ENCODE data around the gene ARID5B. TPM values are rescaled to one million over a fixed set of nuclear protein-coding genes. Genes with fewer than 3 reads are reported as not detected.

ARID5B gene
- total and polyA plus RNA-seq, 2 experiments from 2014 or later, result 1.3 to 1.6 TPM

DNA sequence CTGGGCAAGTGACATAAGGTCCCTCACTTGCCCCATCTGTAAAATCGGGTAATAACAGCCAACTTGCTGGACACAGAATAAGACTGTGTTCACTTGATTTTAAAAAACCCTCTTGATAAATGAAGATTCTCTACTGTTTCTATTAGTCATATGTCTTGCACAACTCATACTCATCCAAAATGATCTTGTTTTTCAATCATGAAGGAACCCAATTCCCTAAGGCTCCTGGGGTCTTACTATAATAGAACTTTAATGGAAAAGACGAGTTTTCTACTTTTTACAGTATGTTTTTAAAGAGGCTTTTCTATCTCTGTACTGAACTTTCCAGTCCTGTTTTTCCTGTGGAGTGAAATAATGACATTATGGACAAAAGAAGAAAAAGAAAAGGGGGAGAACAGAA is 103.8 kb downstream of the ARID5B start:
- Mint-ChIP-seq H3K9me3 (no peaks in the 10 kb centered on the region), H3K36me3 (ENCODE audit: low read depth) (no peaks in the 10 kb centered on the region), H3K4me3 (no peak overlapping the region), H3K27ac (no peak overlapping the region), H3K27me3 (ENCODE audit: insufficient read depth, low read depth, poor library complexity) (no peaks in the 10 kb centered on the region), H3K4me1 (no peaks in the 10 kb centered on the region)
- TF ChIP-seq, protein P1, sequence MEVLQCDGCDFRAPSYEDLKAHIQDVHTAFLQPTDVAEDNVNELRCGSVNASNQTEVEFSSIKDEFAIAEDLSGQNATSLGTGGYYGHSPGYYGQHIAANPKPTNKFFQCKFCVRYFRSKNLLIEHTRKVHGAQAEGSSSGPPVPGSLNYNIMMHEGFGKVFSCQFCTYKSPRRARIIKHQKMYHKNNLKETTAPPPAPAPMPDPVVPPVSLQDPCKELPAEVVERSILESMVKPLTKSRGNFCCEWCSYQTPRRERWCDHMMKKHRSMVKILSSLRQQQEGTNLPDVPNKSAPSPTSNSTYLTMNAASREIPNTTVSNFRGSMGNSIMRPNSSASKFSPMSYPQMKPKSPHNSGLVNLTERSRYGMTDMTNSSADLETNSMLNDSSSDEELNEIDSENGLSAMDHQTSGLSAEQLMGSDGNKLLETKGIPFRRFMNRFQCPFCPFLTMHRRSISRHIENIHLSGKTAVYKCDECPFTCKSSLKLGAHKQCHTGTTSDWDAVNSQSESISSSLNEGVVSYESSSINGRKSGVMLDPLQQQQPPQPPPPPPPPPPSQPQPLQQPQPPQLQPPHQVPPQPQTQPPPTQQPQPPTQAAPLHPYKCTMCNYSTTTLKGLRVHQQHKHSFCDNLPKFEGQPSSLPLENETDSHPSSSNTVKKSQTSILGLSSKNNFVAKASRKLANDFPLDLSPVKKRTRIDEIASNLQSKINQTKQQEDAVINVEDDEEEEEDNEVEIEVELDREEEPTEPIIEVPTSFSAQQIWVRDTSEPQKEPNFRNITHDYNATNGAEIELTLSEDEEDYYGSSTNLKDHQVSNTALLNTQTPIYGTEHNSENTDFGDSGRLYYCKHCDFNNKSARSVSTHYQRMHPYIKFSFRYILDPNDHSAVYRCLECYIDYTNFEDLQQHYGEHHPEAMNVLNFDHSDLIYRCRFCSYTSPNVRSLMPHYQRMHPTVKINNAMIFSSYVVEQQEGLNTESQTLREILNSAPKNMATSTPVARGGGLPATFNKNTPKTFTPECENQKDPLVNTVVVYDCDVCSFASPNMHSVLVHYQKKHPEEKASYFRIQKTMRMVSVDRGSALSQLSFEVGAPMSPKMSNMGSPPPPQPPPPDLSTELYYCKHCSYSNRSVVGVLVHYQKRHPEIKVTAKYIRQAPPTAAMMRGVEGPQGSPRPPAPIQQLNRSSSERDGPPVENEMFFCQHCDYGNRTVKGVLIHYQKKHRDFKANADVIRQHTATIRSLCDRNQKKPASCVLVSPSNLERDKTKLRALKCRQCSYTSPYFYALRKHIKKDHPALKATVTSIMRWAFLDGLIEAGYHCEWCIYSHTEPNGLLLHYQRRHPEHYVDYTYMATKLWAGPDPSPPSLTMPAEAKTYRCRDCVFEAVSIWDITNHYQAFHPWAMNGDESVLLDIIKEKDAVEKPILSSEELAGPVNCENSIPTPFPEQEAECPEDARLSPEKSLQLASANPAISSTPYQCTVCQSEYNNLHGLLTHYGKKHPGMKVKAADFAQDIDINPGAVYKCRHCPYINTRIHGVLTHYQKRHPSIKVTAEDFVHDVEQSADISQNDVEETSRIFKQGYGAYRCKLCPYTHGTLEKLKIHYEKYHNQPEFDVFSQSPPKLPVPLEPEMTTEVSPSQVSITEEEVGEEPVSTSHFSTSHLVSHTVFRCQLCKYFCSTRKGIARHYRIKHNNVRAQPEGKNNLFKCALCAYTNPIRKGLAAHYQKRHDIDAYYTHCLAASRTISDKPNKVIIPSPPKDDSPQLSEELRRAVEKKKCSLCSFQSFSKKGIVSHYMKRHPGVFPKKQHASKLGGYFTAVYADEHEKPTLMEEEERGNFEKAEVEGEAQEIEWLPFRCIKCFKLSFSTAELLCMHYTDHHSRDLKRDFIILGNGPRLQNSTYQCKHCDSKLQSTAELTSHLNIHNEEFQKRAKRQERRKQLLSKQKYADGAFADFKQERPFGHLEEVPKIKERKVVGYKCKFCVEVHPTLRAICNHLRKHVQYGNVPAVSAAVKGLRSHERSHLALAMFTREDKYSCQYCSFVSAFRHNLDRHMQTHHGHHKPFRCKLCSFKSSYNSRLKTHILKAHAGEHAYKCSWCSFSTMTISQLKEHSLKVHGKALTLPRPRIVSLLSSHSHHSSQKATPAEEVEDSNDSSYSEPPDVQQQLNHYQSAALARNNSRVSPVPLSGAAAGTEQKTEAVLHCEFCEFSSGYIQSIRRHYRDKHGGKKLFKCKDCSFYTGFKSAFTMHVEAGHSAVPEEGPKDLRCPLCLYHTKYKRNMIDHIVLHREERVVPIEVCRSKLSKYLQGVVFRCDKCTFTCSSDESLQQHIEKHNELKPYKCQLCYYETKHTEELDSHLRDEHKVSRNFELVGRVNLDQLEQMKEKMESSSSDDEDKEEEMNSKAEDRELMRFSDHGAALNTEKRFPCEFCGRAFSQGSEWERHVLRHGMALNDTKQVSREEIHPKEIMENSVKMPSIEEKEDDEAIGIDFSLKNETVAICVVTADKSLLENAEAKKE (CRISPR knock-in tag; IDR thresholded peaks at IDR 0.05), result no peak
- TF ChIP-seq ZNF331 (CRISPR knock-in tag; IDR thresholded peaks at IDR 0.05; ENCODE audit: low read depth) (no peak), ZNF114 (CRISPR knock-in tag; IDR thresholded peaks at IDR 0.05) (no peak), NANOG (IDR thresholded peaks at IDR 0.05; ENCODE audit: borderline replicate concordance) (no peak), CREB1 (CRISPR knock-in tag; IDR thresholded peaks at IDR 0.05; ENCODE audit: low read depth) (no peak), EZH2phosphoT487 (IDR thresholded peaks at IDR 0.05; ENCODE audit: unreplicated experiment) (no peak), EZH2 (IDR thresholded peaks at IDR 0.05; ENCODE audit: low read depth, unreplicated experiment) (no peak), JUNB (IDR thresholded peaks at IDR 0.05; ENCODE audit: unreplicated experiment) (no peak), POLR2AphosphoS5 (IDR thresholded peaks at IDR 0.05; ENCODE audit: low read depth) (no peak), STAT1 (IDR thresholded peaks at IDR 0.05; ENCODE audit: unreplicated experiment) (no peak)
- TF ChIP-seq, protein P2, sequence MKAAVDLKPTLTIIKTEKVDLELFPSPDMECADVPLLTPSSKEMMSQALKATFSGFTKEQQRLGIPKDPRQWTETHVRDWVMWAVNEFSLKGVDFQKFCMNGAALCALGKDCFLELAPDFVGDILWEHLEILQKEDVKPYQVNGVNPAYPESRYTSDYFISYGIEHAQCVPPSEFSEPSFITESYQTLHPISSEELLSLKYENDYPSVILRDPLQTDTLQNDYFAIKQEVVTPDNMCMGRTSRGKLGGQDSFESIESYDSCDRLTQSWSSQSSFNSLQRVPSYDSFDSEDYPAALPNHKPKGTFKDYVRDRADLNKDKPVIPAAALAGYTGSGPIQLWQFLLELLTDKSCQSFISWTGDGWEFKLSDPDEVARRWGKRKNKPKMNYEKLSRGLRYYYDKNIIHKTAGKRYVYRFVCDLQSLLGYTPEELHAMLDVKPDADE (IDR thresholded peaks at IDR 0.05), result no peak
- TF ChIP-seq, protein P3, sequence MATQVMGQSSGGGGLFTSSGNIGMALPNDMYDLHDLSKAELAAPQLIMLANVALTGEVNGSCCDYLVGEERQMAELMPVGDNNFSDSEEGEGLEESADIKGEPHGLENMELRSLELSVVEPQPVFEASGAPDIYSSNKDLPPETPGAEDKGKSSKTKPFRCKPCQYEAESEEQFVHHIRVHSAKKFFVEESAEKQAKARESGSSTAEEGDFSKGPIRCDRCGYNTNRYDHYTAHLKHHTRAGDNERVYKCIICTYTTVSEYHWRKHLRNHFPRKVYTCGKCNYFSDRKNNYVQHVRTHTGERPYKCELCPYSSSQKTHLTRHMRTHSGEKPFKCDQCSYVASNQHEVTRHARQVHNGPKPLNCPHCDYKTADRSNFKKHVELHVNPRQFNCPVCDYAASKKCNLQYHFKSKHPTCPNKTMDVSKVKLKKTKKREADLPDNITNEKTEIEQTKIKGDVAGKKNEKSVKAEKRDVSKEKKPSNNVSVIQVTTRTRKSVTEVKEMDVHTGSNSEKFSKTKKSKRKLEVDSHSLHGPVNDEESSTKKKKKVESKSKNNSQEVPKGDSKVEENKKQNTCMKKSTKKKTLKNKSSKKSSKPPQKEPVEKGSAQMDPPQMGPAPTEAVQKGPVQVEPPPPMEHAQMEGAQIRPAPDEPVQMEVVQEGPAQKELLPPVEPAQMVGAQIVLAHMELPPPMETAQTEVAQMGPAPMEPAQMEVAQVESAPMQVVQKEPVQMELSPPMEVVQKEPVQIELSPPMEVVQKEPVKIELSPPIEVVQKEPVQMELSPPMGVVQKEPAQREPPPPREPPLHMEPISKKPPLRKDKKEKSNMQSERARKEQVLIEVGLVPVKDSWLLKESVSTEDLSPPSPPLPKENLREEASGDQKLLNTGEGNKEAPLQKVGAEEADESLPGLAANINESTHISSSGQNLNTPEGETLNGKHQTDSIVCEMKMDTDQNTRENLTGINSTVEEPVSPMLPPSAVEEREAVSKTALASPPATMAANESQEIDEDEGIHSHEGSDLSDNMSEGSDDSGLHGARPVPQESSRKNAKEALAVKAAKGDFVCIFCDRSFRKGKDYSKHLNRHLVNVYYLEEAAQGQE (IDR thresholded peaks at IDR 0.05; ENCODE audit: unreplicated experiment), result no peak
- TF ChIP-seq, protein P4, sequence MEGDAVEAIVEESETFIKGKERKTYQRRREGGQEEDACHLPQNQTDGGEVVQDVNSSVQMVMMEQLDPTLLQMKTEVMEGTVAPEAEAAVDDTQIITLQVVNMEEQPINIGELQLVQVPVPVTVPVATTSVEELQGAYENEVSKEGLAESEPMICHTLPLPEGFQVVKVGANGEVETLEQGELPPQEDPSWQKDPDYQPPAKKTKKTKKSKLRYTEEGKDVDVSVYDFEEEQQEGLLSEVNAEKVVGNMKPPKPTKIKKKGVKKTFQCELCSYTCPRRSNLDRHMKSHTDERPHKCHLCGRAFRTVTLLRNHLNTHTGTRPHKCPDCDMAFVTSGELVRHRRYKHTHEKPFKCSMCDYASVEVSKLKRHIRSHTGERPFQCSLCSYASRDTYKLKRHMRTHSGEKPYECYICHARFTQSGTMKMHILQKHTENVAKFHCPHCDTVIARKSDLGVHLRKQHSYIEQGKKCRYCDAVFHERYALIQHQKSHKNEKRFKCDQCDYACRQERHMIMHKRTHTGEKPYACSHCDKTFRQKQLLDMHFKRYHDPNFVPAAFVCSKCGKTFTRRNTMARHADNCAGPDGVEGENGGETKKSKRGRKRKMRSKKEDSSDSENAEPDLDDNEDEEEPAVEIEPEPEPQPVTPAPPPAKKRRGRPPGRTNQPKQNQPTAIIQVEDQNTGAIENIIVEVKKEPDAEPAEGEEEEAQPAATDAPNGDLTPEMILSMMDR (conservative IDR thresholded peaks at IDR 0.05; ENCODE audit: low read depth in 2 of 2), result no peak
- ATAC-seq, result no peak
- no peaks in the 10 kb centered on the region for H3K79me2 ChIP-seq (replicated peaks; ENCODE audit: insufficient read depth)
- no peak for DNase-seq (ENCODE audit: low spot score)
- H4K20me1 ChIP-seq (replicated peaks; ENCODE audit: insufficient read depth), result no peaks in the 10 kb centered on the region
- H3K27ac ChIP-seq (ENCODE audit: low read depth), result no peak overlapping the region
- H3K4me1 ChIP-seq (ENCODE audit: insufficient read depth), result no peaks in the 10 kb centered on the region
- no peaks in the 10 kb centered on the region for H3K36me3 ChIP-seq (ENCODE audit: insufficient read depth)
- H3K27me3 ChIP-seq (ENCODE audit: insufficient read depth), result no peaks in the 10 kb centered on the region
- no peaks in the 10 kb centered on the region for H3K9me2 ChIP-seq (ENCODE audit: insufficient read depth)
- no peak overlapping the region for H3K4me3 ChIP-seq
- H2AFZ ChIP-seq, result no peak overlapping the region
- H3K4me2 ChIP-seq, result no peak overlapping the region
- H3F3A ChIP-seq (replicated peaks; ENCODE audit: low read depth), result no peaks in the 10 kb centered on the region

Measured in GM23338 (cell line).